CD4-positive, alpha-beta T cell (primary cell): ENCODE data around the gene TBATA. TPM values are rescaled to one million over a fixed set of nuclear protein-coding genes. Genes with fewer than 3 reads are reported as not detected.

Experiments used
- ATAC-seq: fragments of 200-7000 bp; cut with Tn5 transposase; one replicate; pipeline ENCODE4 v1.10.0; 2022; ENCODE audit warnings: mild to moderate bottlenecking; ENCODE audit not compliant: poor library complexity
- CTCF ChIA-PET: fragments of 350-600 bp; sonication (Branson Sonifier 250); formaldehyde crosslinking; loops from one replicate; lab custom pipeline; 2021; ENCODE audit warnings: antibody characterized with exemption, inconsistent platforms; lab: Charles Lee
- POLR2A ChIA-PET: fragments of 350-600 bp; sonication (Branson Sonifier 250); formaldehyde crosslinking; loops from one replicate; lab custom pipeline; 2021; ENCODE audit warnings: antibody characterized with exemption, inconsistent platforms; lab: Charles Lee
- DNase-seq, 14 experiments: peaks; one replicate each; pipeline ENCODE4 v3.0.0-alpha.2; 2013 to 2020; ENCODE audit warnings: mixed read lengths in 2 of 14
- H3K27ac ChIP-seq, 2 donors: one replicate each; pipeline versions ENCODE4 v1.5.1 to v1.7.0; 2013; ENCODE audit warnings: low read length in 2 of 2, low read depth in 1 of 2, mild to moderate bottlenecking in 1 of 2
- H3K27me3 ChIP-seq, 2 experiments: 1 replicate in 1 of 2; 2 replicates in 1 of 2; pipeline versions ENCODE4 v1.6.1 to v1.7.0; 2013; ENCODE audit warnings: low read length in 2 of 2, control low read depth in 1 of 2, mild to moderate bottlenecking in 1 of 2, moderate library complexity in 1 of 2; ENCODE audit not compliant: insufficient read depth in 2 of 2, control insufficient read depth in 1 of 2
- H3K36me3 ChIP-seq: one replicate; pipeline ENCODE4 v1.6.1; 2013; ENCODE audit warnings: low read length, control low read depth; ENCODE audit not compliant: insufficient read depth
- H3K4me1 ChIP-seq: one replicate; pipeline ENCODE4 v1.6.1; 2013; ENCODE audit warnings: low read length, control low read depth; ENCODE audit not compliant: insufficient read depth
- H3K4me3 ChIP-seq: one replicate; pipeline ENCODE4 v1.5.1; 2013; ENCODE audit warnings: mild to moderate bottlenecking, low read length, moderate library complexity
- H3K9me3 ChIP-seq, 2 experiments: 1 replicate in 1 of 2; 2 replicates in 1 of 2; pipeline versions ENCODE4 v1.6.1 to v1.7.0; 2013; ENCODE audit warnings: low read length in 2 of 2, mild to moderate bottlenecking in 2 of 2, control low read depth in 1 of 2, moderate library complexity in 1 of 2; ENCODE audit not compliant: control insufficient read depth in 1 of 2, insufficient read depth in 1 of 2
- H3K27ac Mint-ChIP-seq: one replicate; pipeline ENCODE4 v1.8.0; 2020; ENCODE audit warnings: mixed read lengths
- H3K27me3 Mint-ChIP-seq: one replicate; pipeline ENCODE4 v1.8.0; 2021; ENCODE audit warnings: mixed read lengths
- H3K36me3 Mint-ChIP-seq: one replicate; pipeline ENCODE4 v1.8.0; 2021; ENCODE audit warnings: low read depth, mixed read lengths
- H3K4me1 Mint-ChIP-seq: one replicate; pipeline ENCODE4 v1.8.0; 2021; ENCODE audit warnings: low read depth, mixed read lengths
- H3K4me3 Mint-ChIP-seq: one replicate; pipeline ENCODE4 v1.8.0; 2020; ENCODE audit warnings: mild to moderate bottlenecking, mixed read lengths
- H3K9me3 Mint-ChIP-seq: one replicate; pipeline ENCODE4 v1.8.0; 2020; ENCODE audit warnings: mixed read lengths
- CTCF ChIP-seq: fragments of 200-600 bp; IDR thresholded peaks from one replicate; pipeline ENCODE4 v1.8.0; 2022; ENCODE audit warnings: antibody characterized with exemption, mild to moderate bottlenecking
- intact Hi-C, 2 experiments: fragments of 100-400 bp; cut with DNase I in 1 of 2; cut with micrococcal nuclease in 1 of 2; formaldehyde crosslinking; loops; one replicate each; pipeline versions ENCODE4 v1.15.1 to v1.9.0; 2023 to 2025; cut with DNase I, micrococcal nuclease
- polyA plus RNA-seq, 2 donors: library from polyadenylated mRNA; unstranded; fragments of 120-200 nt; gene quantifications; one replicate each; pipeline ENCODE4 v1.2.1, GENCODE V29; 2013
- total RNA-seq, 174 experiments: library from RNA in 2 of 174; stranded (reverse) in 2 of 174; gene quantifications; one replicate each; pipeline ENCODE4 v1.2.3 and lab custom pipeline; 2021 to 2026

The TBATA gene
- not detected for total RNA-seq
- not detected for polyA plus RNA-seq (2013, experiment 1 of 2)
- not detected for polyA plus RNA-seq (2013, experiment 2 of 2)
- total RNA-seq (lab: John Stamatoyannopoulos, UW) = 0 to 0.16 (median 0) reads per million in 172 experiments

GRCh38 chr10:70785190-70785589, at the start of gene TBATA:
TBATA (minus strand) TSS chr10:70785377; CDS start chr10:70783379, 1,998 bp downstream.
- H3K4me1 ChIP-seq = peaks cover 6% of the 10 kb centered on the region
- TF ChIP-seq CTCF = no peak
- intact Hi-C loops = no loop called here
- Mint-ChIP-seq H3K36me3 (no peaks in the 10 kb centered on the region), H3K9me3 (no peaks in the 10 kb centered on the region), H3K27me3 (no peaks in the 10 kb centered on the region), H3K27ac (no peak within 1 kb of the TSS), H3K4me1 (no peaks in the 10 kb centered on the region), H3K4me3 (no peak within 1 kb of the TSS)
- DNase-seq (peak in 1 of 14 experiments; percentile 22), ATAC-seq (no peak)
- no peaks in the 10 kb centered on the region for H3K9me3 ChIP-seq
- no peak within 1 kb of the TSS for H3K4me3 ChIP-seq
- no peak within 1 kb of the TSS for H3K27ac ChIP-seq
- H3K27me3 ChIP-seq = peaks cover 0 to 8% of the 10 kb centered on the region in 2 experiments
- CTCF ChIA-PET = no interaction called here
- no peaks in the 10 kb centered on the region for H3K36me3 ChIP-seq
- POLR2A ChIA-PET = no interaction called here

- peaks cover 70% of the 10 kb centered on the region for H3K36me3 Mint-ChIP-seq
- intact Hi-C loops = no loop called here
- H3K27me3 Mint-ChIP-seq = no peaks in the 10 kb centered on the region
- CTCF ChIA-PET = no interaction called here
- H3K4me1 Mint-ChIP-seq = peaks cover 32% of the 10 kb centered on the region
- no peaks in the 10 kb centered on the region for H3K9me3 Mint-ChIP-seq
- no peak overlapping the region for H3K4me3 Mint-ChIP-seq
- Histone ChIP-seq H3K36me3 (peaks cover 13% of the 10 kb centered on the region), H3K9me3 (peaks cover 0 to 5% of the 10 kb centered on the region in 2 experiments), H3K4me1 (no peaks in the 10 kb centered on the region), H3K27me3 (no peaks in the 10 kb centered on the region), H3K4me3 (no peak overlapping the region), H3K27ac (no peak overlapping the region)
- TF ChIP-seq CTCF = no peak
- no peak for ATAC-seq
- POLR2A ChIA-PET = no interaction called here
- DNase-seq = peak in 2 of 14 experiments; percentile 22 to 30
- H3K27ac Mint-ChIP-seq = no peak overlapping the region
Observed at GRCh38 chr10:70834441-70835151, 49.4 kb upstream of the TBATA start.

GRCh38 chr10:70834021-70834420, 48.8 kb upstream of the TBATA start:
- ChIA-PET POLR2A (no interaction called here), CTCF (no interaction called here)
- no peaks in the 10 kb centered on the region for H3K4me1 ChIP-seq
- H3K9me3 ChIP-seq = peaks cover 0 to 5% of the 10 kb centered on the region in 2 experiments
- intact Hi-C loops = no loop called here
- H3K27me3 ChIP-seq = no peaks in the 10 kb centered on the region
- no peak for DNase-seq
- Mint-ChIP-seq H3K27ac (no peak overlapping the region), H3K27me3 (no peaks in the 10 kb centered on the region), H3K9me3 (no peaks in the 10 kb centered on the region), H3K4me1 (peaks cover 32% of the 10 kb centered on the region), H3K4me3 (no peak overlapping the region), H3K36me3 (peaks cover 72% of the 10 kb centered on the region)
- no peak overlapping the region for H3K27ac ChIP-seq
- H3K36me3 ChIP-seq = peaks cover 15% of the 10 kb centered on the region
- TF ChIP-seq CTCF = no peak
- ATAC-seq = no peak
- no peak overlapping the region for H3K4me3 ChIP-seq
